Hepatocyte (in vitro differentiated cells): ENCODE results near the gene ALDH5A1.

Source experiments
- CTCF ChIP-seq: fragments of 200-600 bp; sonication (generic); IDR thresholded peaks from 2 replicates; pipeline ENCODE4 v1.5.1; 2016; ENCODE audit warnings: antibody characterized with exemption, mild to moderate bottlenecking; ENCODE audit not compliant: poor library complexity
- EZH2 ChIP-seq: fragments of 200-600 bp; sonication (generic); IDR thresholded peaks from 2 replicates; pipeline ENCODE4 v1.6.1; 2016; ENCODE audit warnings: antibody characterized with exemption, mild to moderate bottlenecking, borderline replicate concordance
- EZH2phosphoT487 ChIP-seq: fragments of 200-600 bp; sonication (generic); IDR thresholded peaks from one replicate; pipeline ENCODE4 v1.6.1; 2018; ENCODE audit warnings: antibody characterized with exemption, mild to moderate bottlenecking, low read depth, moderate library complexity; ENCODE audit not compliant: unreplicated experiment, severe bottlenecking

- no peak for TF ChIP-seq CTCF
- TF ChIP-seq EZH2 = no peak
- TF ChIP-seq EZH2phosphoT487 = no peak
Measured at GRCh38 chr6:24464253-24465038, 30.3 kb upstream of the ALDH5A1 start.
